Measurements from ENCODE around the gene RCAN2. TPM values are rescaled to one million over a fixed set of nuclear protein-coding genes. Genes with fewer than 3 reads are reported as not detected.

Gene RCAN2
- total and polyA plus RNA-seq, 2 donors (not counting 3 experiments of a cell fraction or from before 2014, with no cell fraction given) = 0.07 to 0.33 TPM

GRCh38 chr6:46320505-46320904, 170.7 kb downstream of the RCAN2 start:
- no TSS peak for BruUV-seq (replicated peaks)
- Histone ChIP-seq H3K36me3 (ENCODE audit: control insufficient read depth in 2 of 2, extremely low read depth in 1 of 2, insufficient read depth in 2 of 2, low read length in 2 of 2) (no peaks in the 10 kb centered on the region), H3K4me1 (ENCODE audit: control insufficient read depth, extremely low read depth, insufficient read depth, low read length) (no peaks in the 10 kb centered on the region), H3K79me2 (ENCODE audit: control insufficient read depth, insufficient read depth, low read length) (no peaks in the 10 kb centered on the region), H2AFZ (ENCODE audit: low read depth, low read length) (no peak overlapping the region), H3K9me3 (replicated peaks; ENCODE audit: control insufficient read depth, insufficient read depth, low read length) (no peaks in the 10 kb centered on the region), H3K27ac (ENCODE audit: insufficient read depth, low read depth, low read length) (no peak overlapping the region), H3K4me2 (ENCODE audit: insufficient read depth, low read length) (no peak overlapping the region), H3K9me1 (replicated peaks; ENCODE audit: control insufficient read depth, extremely low read depth, insufficient read depth, low read length) (no peaks in the 10 kb centered on the region), H4K20me1 (replicated peaks; ENCODE audit: control insufficient read depth, extremely low read depth, insufficient read depth, low read length) (no peaks in the 10 kb centered on the region), H3K27me3 (ENCODE audit: control insufficient read depth in 2 of 2, insufficient read depth in 2 of 2, low read length in 2 of 2) (no peaks in the 10 kb centered on the region), H3K4me3 (replicated peaks in 1 of 3; ENCODE audit: insufficient read depth in 1 of 3, low read depth in 1 of 3, low read length in 3 of 3) (no peak overlapping the region), H3K9ac (replicated peaks; ENCODE audit: extremely low read depth, insufficient read depth, low read length) (no peak overlapping the region)
- ChIA-PET CTCF (interaction anchor here (1.1 kb wide), 1 partner anchor 99 kb away, joined by 5 read pairs; no protein-coding TSS in a partner anchor), POLR2A (no interaction called here)
- intact Hi-C loops (cut with micrococcal nuclease) = no loop called here
- DNase-seq (ENCODE audit: low read depth, low spot score) (no peak), FAIRE-seq (no peak)
- no peak for TF ChIP-seq EZH2 (IDR thresholded peaks at IDR 0.05; ENCODE audit: borderline replicate concordance, low read depth, low read length, severe bottlenecking)
- no peak for TF ChIP-seq POLR2A (IDR thresholded peaks at IDR 0.05; ENCODE audit: low read depth, low read length)
- TF ChIP-seq MAX (IDR thresholded peaks at IDR 0.05; ENCODE audit: insufficient read depth, insufficient read length) = no peak
- TF ChIP-seq GATA2 (IDR thresholded peaks at IDR 0.05; ENCODE audit: insufficient read depth, insufficient read length, low read depth, low read length) = no peak
- no peak for TF ChIP-seq FOS (IDR thresholded peaks at IDR 0.05; ENCODE audit: borderline replicate concordance, insufficient read depth, low read length)
- no peak for TF ChIP-seq JUN (IDR thresholded peaks at IDR 0.05; ENCODE audit: borderline replicate concordance, insufficient read depth, insufficient read length, low read depth)
- no peak for TF ChIP-seq CTCF (IDR thresholded peaks at IDR 0.05; ENCODE audit: extremely low read depth in 1 of 2, insufficient read depth in 1 of 2, low read depth in 1 of 2, low read length in 2 of 2)
- no peak for TF ChIP-seq MYC (IDR thresholded peaks at IDR 0.05; ENCODE audit: low read depth, low read length)
- no peak for TF ChIP-seq POLR2AphosphoS5 (IDR thresholded peaks at IDR 0.05; ENCODE audit: insufficient read depth, low read depth, low read length)
- dilution Hi-C loops (cut with MboI; ENCODE audit: extremely low pct_ligation_motif_present, low sequenced_read_pairs) = no loop called here
